Adrenal gland (tissue), 5 donors: Measurements from ENCODE around the gene CHN2.

Experiments
- POLR2A ChIP-seq, 2 donors: fragments of 450-650 bp; IDR thresholded peaks; one replicate each; pipeline ENCODE4 v1.6.1; 2017; ENCODE audit warnings: antibody characterized with exemption in 2 of 2, mild to moderate bottlenecking in 2 of 2, moderate library complexity in 1 of 2
- TF ChIP-seq, protein P1 (sequence below), 6 experiments: fragments of 450-650 bp in 4 of 6; fragments of 200-600 bp in 2 of 6; sonication (generic) in 1 of 6; IDR thresholded peaks; 1 replicate in 5 of 6; 2 replicates in 1 of 6; pipeline versions ENCODE4 v1.5.1 to v1.8.0; 2016 to 2021; ENCODE audit warnings: antibody characterized with exemption in 6 of 6, mild to moderate bottlenecking in 2 of 6, moderate library complexity in 1 of 6
- donor health status: DM: no; HTN: no; CAD: no.

GRCh38 chr7:29196971-29197595 lies 2.5 kb downstream of the CHN2 start:
- TF ChIP-seq POLR2A (IDR thresholded peaks at IDR 0.05), result no peak
- TF ChIP-seq, protein P1, sequence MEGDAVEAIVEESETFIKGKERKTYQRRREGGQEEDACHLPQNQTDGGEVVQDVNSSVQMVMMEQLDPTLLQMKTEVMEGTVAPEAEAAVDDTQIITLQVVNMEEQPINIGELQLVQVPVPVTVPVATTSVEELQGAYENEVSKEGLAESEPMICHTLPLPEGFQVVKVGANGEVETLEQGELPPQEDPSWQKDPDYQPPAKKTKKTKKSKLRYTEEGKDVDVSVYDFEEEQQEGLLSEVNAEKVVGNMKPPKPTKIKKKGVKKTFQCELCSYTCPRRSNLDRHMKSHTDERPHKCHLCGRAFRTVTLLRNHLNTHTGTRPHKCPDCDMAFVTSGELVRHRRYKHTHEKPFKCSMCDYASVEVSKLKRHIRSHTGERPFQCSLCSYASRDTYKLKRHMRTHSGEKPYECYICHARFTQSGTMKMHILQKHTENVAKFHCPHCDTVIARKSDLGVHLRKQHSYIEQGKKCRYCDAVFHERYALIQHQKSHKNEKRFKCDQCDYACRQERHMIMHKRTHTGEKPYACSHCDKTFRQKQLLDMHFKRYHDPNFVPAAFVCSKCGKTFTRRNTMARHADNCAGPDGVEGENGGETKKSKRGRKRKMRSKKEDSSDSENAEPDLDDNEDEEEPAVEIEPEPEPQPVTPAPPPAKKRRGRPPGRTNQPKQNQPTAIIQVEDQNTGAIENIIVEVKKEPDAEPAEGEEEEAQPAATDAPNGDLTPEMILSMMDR (IDR thresholded peaks at IDR 0.05), result no peak
